Bone marrow (tissue), 2 donors: ENCODE measurements around the gene PSMC1.
A peak's percentile ranks its signal among the peaks of the same experiment; 100 is the strongest.

Experiments used
- DNase-seq, 2 donors: peaks; one replicate each; lab custom pipeline; 2025; lab: John Stamatoyannopoulos, UW

Gene PSMC1

GRCh38 chr14:90276646-90277367 lies 20.5 kb downstream of the PSMC1 start:
- DNase-seq, result no peak

DNA sequence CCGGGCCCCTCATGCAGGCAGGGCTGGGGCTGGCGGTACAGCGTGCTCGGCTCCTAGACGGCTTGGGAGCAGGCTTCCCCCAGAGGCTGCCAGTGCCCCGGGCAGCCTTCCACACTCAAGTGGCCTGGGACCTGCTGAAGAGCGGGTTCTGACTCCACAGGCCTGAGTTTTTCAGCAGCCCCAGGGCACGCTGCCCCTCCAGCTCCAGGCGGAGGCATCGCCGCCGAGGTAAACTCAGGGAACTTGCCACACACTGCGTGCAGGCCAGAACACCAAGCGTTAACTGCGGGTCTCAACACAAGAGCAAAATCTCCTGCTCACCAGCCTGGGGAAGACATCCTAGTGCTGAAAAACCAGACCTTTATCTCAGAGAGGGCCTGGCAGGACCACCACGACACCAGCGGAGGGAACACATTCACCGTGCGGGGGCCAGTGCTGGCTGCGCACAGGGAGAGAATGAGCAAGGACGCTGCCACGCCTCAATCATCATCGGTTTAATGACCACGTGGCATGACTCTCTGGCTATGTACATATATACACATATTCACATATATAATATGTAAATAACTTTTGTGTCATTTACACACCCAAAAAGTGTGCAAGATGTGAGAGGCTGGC lies 21.3 kb downstream of the PSMC1 start:
- DNase-seq, result no peak

DNA sequence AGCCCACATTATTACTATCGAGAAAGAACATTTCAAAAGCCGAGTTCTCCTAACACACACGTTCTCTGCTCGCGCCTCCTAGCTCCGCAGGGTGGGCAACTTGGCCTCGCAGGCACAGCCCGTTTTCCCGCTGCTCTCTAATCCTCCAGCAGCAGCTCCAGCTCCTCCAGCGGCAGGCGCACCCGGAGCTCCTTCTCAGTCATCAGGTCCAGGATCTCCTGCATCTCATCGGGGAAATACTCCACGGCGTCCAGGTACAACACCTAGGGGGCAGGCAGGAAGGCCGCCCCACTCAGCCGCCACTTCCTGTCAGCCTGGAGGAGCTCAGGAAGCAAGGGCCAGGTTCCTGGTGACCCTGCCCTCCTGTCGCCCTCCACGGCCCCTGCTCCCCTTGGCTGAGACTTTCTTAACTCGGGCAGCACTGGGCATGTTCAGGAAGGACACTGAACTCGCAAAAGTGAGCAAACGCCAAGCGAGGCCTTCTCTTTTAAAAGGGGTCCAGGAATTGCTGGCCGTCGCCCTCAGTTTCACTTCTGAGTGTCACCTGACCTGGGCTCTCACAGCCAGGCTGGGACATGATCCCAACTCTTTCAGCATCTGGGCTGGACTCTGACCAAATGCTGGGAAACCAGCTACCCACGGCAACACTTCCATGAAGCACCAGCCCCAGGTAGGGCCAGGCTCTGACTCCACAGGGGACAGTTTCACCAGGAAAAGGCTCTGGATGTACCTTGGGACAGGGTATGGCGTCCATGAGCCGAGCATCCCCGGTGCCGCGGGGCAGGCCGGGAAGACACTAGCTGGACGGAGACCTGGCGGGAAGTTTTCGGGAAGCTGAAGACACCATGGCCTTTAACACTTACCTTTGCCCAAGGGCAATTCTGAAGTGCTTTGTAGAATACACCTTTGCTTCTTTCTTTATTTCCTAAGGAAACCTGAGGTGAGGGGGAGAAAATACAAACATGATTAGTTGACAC lies 22.1 kb downstream of the PSMC1 start:
- DNase-seq, result no peak

DNA sequence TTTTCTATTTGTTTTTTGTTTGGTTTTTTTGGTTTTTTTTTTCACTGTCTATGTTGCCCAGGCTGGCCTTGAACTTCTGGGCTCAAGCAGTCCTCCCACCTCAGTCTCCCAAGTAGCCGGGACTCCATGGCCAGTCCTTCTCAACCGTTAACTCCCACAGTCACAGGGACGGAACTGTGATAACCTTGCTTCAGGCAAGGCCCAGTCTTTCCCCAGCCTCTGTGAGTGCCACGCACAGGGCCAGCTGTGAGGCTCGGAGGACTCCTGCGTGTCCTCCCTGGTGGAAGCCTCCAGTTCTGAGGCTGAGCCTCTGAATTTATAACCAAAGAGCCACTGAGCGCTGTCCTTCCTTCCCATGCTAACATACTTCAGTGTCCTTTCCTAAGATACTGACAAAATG lies 23.7 kb downstream of the PSMC1 start:
- DNase-seq, result no peak

GRCh38 chr14:90281261-90281660 lies 24.9 kb downstream of the PSMC1 start:
- DNase-seq, result no peak

- no peak for DNase-seq
Measured at GRCh38 chr14:90281756-90282155, 25.4 kb downstream of the PSMC1 start.

DNA sequence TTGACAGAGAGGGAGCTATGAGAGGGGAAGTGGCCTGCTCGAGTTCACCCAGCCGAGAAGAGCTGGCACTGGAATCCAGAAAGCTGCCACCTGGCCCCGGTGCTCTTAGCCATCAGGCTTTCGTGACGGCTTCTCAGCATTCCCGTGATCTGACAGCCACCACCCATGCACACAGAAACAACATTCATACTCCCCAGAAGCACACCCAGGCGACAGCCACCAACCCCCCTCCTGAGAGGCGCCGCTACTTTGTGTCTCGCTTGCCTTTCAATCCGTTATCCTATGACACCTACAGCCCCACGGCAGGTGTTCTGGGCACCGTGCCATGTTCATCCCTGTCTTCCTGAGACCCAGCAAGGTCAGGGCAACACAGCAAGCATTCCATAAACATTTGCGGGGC lies 31.4 kb downstream of the PSMC1 start:
- DNase-seq, result no peak

GRCh38 chr14:90288651-90289355 lies 32.5 kb downstream of the PSMC1 start:
- no peak for DNase-seq

- no peak for DNase-seq
Measured at GRCh38 chr14:90290337-90291011, 34.1 kb downstream of the PSMC1 start.

- no peak for DNase-seq
Measured at GRCh38 chr14:90291699-90292098, 35.3 kb downstream of the PSMC1 start.

GRCh38 chr14:90293766-90294730 lies 37.7 kb downstream of the PSMC1 start:
- DNase-seq, result no peak

- no peak for DNase-seq
Measured at GRCh38 chr14:90294872-90295271, 38.5 kb downstream of the PSMC1 start.

- no peak for DNase-seq
Measured at GRCh38 chr14:90295870-90296516, 39.6 kb downstream of the PSMC1 start.

- no peak for DNase-seq
Measured at GRCh38 chr14:90296641-90297040, 40.3 kb downstream of the PSMC1 start.

DNA sequence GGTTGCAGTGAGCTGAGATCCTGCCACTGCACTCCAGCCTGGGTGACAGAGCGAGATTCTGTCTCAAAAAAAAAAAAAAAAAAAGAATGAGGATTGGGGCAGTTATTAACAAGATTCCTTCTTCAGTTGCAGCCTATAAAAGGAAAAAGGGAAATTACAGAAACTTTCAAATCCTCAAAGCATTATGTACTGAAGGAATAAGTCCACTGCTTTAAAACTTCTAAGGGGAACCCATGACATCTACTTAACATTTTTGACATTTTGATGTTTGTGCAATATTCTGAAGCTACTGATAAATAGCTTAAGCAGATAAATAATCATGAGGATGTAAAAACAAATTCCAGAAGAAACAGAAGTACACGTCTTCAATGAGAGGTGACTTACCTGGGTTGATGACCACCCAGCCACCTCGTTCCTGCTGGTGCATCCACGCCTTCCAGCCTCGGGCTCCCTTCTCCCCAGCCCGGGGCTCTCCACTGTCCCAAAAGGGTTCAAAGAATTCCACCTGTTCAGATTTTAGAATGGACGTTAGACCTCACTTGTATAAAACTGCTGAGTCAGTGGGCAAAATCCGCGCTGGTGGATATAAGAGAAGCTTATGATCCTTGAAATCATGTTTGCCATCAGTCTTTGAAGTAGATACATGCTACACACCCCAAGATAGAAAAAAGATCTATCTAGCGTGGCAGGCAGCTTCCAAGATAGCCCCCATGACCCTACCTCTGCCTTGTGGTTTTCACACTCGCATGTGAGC lies 41.7 kb downstream of the PSMC1 start:
- no peak for DNase-seq

DNA sequence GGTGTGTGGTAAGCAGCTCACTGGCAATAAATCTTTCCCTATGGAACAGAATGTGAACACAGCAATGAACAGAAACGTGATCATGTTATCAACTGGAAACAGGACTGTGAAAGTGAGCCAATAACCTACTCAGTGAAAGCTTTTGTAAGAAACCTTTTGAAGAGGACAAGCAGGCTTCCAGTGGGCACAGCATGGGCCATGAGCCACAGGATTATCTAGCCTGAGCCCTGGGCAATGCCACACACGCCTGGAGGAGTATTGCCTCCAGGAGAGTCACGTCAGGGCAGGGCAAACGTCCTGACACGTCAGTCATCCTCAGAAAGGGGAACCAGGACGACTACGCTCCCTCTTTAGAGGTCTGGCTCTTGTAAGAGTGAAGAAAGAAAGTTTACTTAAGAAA lies 43.1 kb downstream of the PSMC1 start:
- peak; percentile 18 to 78 for DNase-seq

- no peak for DNase-seq
Measured at GRCh38 chr14:90300611-90301047, 44.3 kb downstream of the PSMC1 start.

GRCh38 chr14:90301122-90301521 lies 44.8 kb downstream of the PSMC1 start:
- DNase-seq, result no peak

GRCh38 chr14:90301668-90302090 lies 45.3 kb downstream of the PSMC1 start:
- no peak for DNase-seq
